Activated T-helper 1 cell treated with anti-CD3 and anti-CD28 coated beads, Interleukin-12 subunit alpha, Interleukin-12 subunit beta, Interleukin-2, Interleukin-4 antibody, amounts not matched to agents 30 ng/mL and 10 ng/mL and 1 ng/mL, durations not matched to agents 14 hours and 24 hours and 36 hours (primary cell): ENCODE results near the gene ZNF709. TPM values are rescaled to one million over a fixed set of nuclear protein-coding genes. Genes with fewer than 3 reads are reported as not detected.
"Not testable (repeated sequence)": the region's sequence is repeated elsewhere in the genome, so short reads cannot be mapped to it uniquely, and the experiment has no call there.

ENCODE experiments used
- DNase-seq: peaks from one replicate; pipeline ENCODE4 v3.0.0; 2021; ENCODE audit warnings: low spot score
- H3K27ac Mint-ChIP-seq: one replicate; pipeline ENCODE4 v1.8.0; 2021; ENCODE audit warnings: mild to moderate bottlenecking, mixed read lengths
- H3K27me3 Mint-ChIP-seq: one replicate; pipeline ENCODE4 v1.8.0; 2022; ENCODE audit warnings: mild to moderate bottlenecking, moderate library complexity, mixed read lengths; ENCODE audit not compliant: insufficient read depth
- H3K36me3 Mint-ChIP-seq: one replicate; pipeline ENCODE4 v1.8.0; 2021; ENCODE audit warnings: low read depth, mixed read lengths
- H3K4me1 Mint-ChIP-seq: one replicate; pipeline ENCODE4 v1.8.0; 2021; ENCODE audit warnings: low read depth, mixed read lengths
- H3K4me3 Mint-ChIP-seq: one replicate; pipeline ENCODE4 v1.8.0; 2021; ENCODE audit warnings: mild to moderate bottlenecking, moderate library complexity, mixed read lengths
- H3K9me3 Mint-ChIP-seq: one replicate; pipeline ENCODE4 v1.8.0; 2021; ENCODE audit warnings: mixed read lengths
- intact Hi-C: fragments of 100-400 bp; cut with micrococcal nuclease; formaldehyde crosslinking; loops from one replicate; pipeline ENCODE4 v1.15.1; 2024
- total RNA-seq: library from RNA; stranded (reverse); gene quantifications from 2 replicates; pipeline ENCODE4 v1.2.3, GENCODE V29; 2022

Gene ZNF709
- total RNA-seq, 1 donor from 2014 or later: 0.26 TPM

GRCh38 chr19:12484011-12484370 is 625 bp downstream of the ZNF709 start:
- peaks cover 27% of the 10 kb centered on the region for H3K4me1 Mint-ChIP-seq
- DNase-seq: no peak
- H3K27ac Mint-ChIP-seq: no peak overlapping the region
- intact Hi-C loops: loop anchor here (1.0 kb wide), 5 partner anchors 11 to 321 kb away; partner anchors contain the start of genes ZNF136, ZNF442, ZNF443 and ZNF564
- H3K27me3 Mint-ChIP-seq: no peaks in the 10 kb centered on the region
- H3K36me3 Mint-ChIP-seq: no peaks in the 10 kb centered on the region
- H3K4me3 Mint-ChIP-seq: peak overlapping the region; percentile 91
- H3K9me3 Mint-ChIP-seq: no peaks in the 10 kb centered on the region

DNA sequence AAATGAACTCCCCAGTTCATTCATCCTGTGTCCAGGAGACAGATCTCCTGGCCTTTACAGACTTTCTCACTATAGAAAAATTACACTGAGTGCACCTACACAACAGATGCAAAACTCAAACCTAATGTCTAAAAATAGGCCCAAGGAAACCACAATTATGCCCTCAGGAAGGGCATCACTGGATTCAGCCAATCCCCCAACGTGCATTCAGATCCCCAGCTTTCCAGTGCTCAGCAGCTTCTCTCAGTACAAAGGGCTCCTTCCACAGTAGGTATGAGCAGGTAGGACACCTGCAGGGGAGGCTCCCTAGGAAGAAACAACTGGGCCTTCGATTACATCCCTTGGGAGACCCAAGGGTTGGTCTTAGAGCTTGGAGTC is 2.1 kb downstream of the ZNF709 start:
- no peaks in the 10 kb centered on the region for H3K36me3 Mint-ChIP-seq
- no peaks in the 10 kb centered on the region for H3K27me3 Mint-ChIP-seq
- peaks cover 8% of the 10 kb centered on the region for H3K9me3 Mint-ChIP-seq
- H3K4me3 Mint-ChIP-seq: peak overlapping the region; percentile 29
- H3K4me1 Mint-ChIP-seq: peaks cover 32% of the 10 kb centered on the region
- intact Hi-C loops: no loop called here
- DNase-seq: no peak
- H3K27ac Mint-ChIP-seq: no peak overlapping the region

DNA sequence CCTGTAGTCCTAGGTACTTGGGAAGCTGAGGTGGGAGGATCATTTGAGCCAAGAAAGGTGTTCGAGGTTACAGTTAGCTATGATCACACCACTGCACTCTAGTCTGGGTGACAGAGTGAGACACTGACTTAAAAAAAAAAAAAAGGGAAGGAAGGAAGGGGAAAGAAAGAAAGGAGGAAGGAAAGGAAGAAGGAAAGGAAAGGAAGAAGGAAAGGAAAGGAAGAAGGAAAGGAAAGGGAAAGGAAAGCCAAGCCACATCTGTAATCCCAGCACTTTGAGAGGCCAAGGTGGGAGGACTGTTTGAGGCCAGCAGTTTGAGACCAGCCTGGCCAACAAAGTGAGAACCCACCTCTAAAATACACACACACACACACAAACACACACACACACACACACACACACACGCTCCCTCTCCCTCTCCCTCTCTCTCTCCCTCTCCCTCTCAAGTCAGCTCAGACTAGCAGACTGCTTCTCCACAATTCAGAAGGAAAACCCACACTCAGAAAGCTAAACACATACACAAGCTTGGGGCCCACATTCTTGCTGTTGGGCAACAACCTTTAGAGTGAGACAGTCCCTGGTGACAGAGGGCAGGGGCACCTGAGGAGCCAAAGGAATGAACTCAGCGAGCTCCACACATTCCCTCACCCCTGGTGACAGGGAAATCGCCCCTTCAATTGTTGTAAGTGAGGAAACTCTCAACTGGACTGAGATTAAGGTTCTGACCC is 2.7 kb downstream of the ZNF709 start:
- DNase-seq: no peak
- intact Hi-C loops: no loop called here
- peak overlapping the region; percentile 19 for H3K4me3 Mint-ChIP-seq
- peaks cover 9% of the 10 kb centered on the region for H3K9me3 Mint-ChIP-seq
- H3K4me1 Mint-ChIP-seq: peaks cover 32% of the 10 kb centered on the region
- no peak overlapping the region for H3K27ac Mint-ChIP-seq
- no peaks in the 10 kb centered on the region for H3K36me3 Mint-ChIP-seq
- no peaks in the 10 kb centered on the region for H3K27me3 Mint-ChIP-seq

DNA sequence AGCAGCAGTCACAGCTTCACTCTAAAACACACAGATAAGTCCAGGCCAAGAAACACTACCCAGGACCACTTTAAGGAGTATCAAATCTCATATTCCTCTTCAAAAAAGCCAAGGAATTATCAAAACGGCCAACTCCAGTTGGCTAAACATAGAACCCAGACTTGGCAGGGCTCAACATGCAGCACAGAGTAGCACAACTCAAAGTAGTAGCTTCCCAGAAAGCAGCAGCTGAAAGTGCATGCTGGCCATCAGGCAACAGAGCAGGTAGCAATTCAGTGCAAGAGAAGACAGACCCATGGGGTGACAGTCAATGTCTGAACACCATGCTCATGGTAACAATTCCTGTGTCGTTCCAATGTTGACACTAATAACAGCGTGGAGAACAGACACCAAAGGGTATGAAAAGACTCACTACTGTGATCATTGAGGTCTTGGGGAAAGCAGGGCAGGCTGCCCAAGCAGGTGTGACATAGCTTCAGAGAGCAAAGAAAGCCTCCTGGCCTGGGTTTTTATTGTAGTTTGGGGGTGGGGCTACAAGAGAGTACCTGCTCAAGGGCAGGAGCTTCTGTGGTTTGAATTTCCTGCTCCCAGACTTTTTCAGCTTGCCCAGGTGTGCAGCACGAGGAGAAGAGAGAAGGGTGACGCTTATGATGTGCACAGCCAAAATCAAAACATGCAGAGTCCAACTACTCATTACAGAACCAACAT is 6.2 kb downstream of the ZNF709 start:
- Mint-ChIP-seq H3K4me3 (no peak overlapping the region), H3K9me3 (peaks cover 36% of the 10 kb centered on the region), H3K4me1 (peaks cover 14% of the 10 kb centered on the region), H3K27ac (no peak overlapping the region), H3K27me3 (no peaks in the 10 kb centered on the region), H3K36me3 (no peaks in the 10 kb centered on the region)
- intact Hi-C loops: no loop called here
- no peak for DNase-seq

- H3K4me1 Mint-ChIP-seq, DNase-seq, H3K27ac Mint-ChIP-seq, intact Hi-C loops, H3K27me3 Mint-ChIP-seq, H3K4me3 Mint-ChIP-seq: not testable (repeated sequence)
- Mint-ChIP-seq H3K36me3 (peaks cover 14% of the 10 kb centered on the region), H3K9me3 (peaks cover 59% of the 10 kb centered on the region)
Observed at GRCh38 chr19:12467651-12468050, 17.0 kb downstream of the ZNF709 start.

DNA sequence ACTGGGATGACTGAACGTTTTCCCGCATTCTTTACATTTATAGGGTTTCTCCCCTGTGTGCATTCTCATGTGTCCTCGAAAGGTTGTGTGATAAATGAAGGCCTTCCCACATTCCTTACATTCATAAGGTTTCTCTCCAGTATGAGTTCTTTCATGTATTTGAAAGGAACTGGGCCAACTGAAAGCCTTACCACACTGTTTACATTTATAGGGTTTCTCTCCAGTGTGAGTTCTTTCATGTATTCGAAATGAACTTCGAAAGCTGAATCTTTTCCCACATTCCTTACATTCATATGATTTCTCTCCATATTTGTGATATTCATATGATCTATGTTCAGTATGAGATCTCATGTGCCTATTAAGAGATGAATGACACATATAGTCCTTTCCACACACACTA is 19.4 kb downstream of the ZNF709 start:
- H3K27me3 Mint-ChIP-seq: no peaks in the 10 kb centered on the region
- peaks cover 16% of the 10 kb centered on the region for H3K36me3 Mint-ChIP-seq
- peaks cover 60% of the 10 kb centered on the region for H3K9me3 Mint-ChIP-seq
- no peak overlapping the region for H3K27ac Mint-ChIP-seq
- H3K4me1 Mint-ChIP-seq: no peaks in the 10 kb centered on the region
- intact Hi-C loops: no loop called here
- no peak for DNase-seq
- H3K4me3 Mint-ChIP-seq: no peak overlapping the region

DNA sequence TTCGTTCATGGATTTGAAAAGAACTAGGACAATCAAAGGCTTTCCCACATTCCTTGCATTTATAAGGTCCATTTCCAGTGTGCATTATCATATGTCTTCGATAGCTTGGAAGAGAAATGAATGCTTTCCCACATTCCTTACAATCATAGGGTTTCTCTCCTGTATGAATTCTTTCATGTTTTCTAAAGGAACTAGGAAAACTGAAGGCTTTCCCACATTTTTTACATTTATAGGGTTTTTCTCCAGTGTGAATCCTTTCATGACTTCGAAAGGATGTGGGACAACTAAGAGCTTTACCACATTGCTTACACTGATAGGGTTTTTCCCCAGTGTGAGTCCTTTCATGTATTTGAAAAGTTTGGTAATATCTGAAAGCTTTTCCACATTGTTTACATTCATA is 19.8 kb downstream of the ZNF709 start:
- H3K4me3 Mint-ChIP-seq: no peak overlapping the region
- H3K36me3 Mint-ChIP-seq: peaks cover 16% of the 10 kb centered on the region
- DNase-seq: no peak
- no peaks in the 10 kb centered on the region for H3K4me1 Mint-ChIP-seq
- peaks cover 58% of the 10 kb centered on the region for H3K9me3 Mint-ChIP-seq
- intact Hi-C loops: no loop called here
- H3K27me3 Mint-ChIP-seq: no peaks in the 10 kb centered on the region
- H3K27ac Mint-ChIP-seq: no peak overlapping the region

DNA sequence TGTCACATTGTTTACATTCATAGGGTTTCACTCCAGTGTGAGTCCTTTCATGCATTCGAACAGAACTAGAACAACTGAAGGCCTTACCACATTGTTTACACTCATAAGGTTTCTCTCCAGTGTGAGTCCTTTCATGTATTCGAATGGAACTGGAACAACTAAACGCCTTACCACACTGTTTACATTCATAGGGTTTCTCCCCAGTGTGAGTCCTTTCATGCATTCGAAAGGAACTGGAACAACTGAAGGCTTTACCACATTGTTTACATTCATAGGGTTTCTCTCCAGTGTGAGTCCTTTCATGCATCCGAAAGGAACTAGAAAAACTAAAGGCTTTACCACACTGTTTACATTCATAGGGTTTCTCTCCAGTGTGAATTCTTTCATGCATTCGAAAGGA is 20.5 kb downstream of the ZNF709 start:
- DNase-seq: not testable (repeated sequence)
- H3K9me3 Mint-ChIP-seq: peaks cover 63% of the 10 kb centered on the region
- H3K36me3 Mint-ChIP-seq: peaks cover 16% of the 10 kb centered on the region

DNA sequence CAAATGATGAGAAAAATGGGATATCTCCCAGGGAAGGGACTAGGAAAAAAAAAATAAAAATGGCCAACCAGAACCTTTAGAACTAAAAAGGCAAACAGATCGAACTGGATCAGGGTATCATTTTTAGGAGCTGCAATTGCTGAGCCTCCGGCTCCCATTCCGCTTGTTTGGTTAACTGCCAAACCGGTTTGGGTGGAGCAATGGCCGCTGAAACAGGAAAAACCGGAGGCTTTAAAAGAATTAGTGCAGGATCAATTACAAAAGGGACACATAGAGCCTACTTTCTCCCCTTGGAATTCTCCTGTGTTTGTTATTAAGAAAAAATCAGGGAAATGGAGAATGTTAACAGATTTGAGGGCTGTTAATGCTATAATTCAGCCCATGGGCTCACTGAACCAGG is 31.1 kb downstream of the ZNF709 start:
- H3K4me3 Mint-ChIP-seq: no peak overlapping the region
- H3K9me3 Mint-ChIP-seq: peaks cover 56% of the 10 kb centered on the region
- no peak overlapping the region for H3K27ac Mint-ChIP-seq
- H3K36me3 Mint-ChIP-seq: no peaks in the 10 kb centered on the region
- H3K4me1 Mint-ChIP-seq: no peaks in the 10 kb centered on the region
- no peak for DNase-seq
- intact Hi-C loops: no loop called here
- no peaks in the 10 kb centered on the region for H3K27me3 Mint-ChIP-seq

More for the DNA sequence above, 20.5 kb downstream of the ZNF709 start:
- H3K4me1 Mint-ChIP-seq, H3K4me3 Mint-ChIP-seq, intact Hi-C loops, H3K27ac Mint-ChIP-seq, H3K27me3 Mint-ChIP-seq: not testable (repeated sequence)

GRCh38 chr19:12450844-12451243 is 33.8 kb downstream of the ZNF709 start:
- H3K4me1 Mint-ChIP-seq: no peaks in the 10 kb centered on the region
- no peak overlapping the region for H3K4me3 Mint-ChIP-seq
- no peaks in the 10 kb centered on the region for H3K27me3 Mint-ChIP-seq
- no peak for DNase-seq
- no peaks in the 10 kb centered on the region for H3K36me3 Mint-ChIP-seq
- no peak overlapping the region for H3K27ac Mint-ChIP-seq
- peaks cover 52% of the 10 kb centered on the region for H3K9me3 Mint-ChIP-seq
- intact Hi-C loops: no loop called here

DNA sequence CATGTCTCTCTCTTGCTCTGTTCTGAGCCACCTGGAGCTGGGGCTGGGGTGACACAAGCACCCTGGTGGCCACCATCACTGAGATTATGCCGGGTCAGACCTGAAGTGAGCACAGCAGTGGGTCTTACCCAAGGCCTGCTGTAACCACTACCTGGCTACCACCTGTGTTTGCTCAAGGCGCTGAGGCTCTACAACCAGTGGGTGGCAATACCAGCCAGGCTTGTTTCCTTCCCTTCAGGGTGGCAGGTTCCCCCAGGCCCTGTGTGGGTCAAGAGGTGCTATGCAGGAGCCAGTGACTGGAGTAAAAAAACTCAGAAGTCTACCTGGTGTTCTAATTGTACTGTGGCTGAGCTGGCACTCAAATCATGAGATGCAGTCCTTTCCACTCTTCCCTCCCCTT is 35.8 kb downstream of the ZNF709 start:
- Mint-ChIP-seq H3K4me3 (no peak overlapping the region), H3K9me3 (peaks cover 48% of the 10 kb centered on the region), H3K27me3 (no peaks in the 10 kb centered on the region), H3K36me3 (no peaks in the 10 kb centered on the region), H3K27ac (no peak overlapping the region), H3K4me1 (no peaks in the 10 kb centered on the region)
- intact Hi-C loops: no loop called here
- DNase-seq: no peak

DNA sequence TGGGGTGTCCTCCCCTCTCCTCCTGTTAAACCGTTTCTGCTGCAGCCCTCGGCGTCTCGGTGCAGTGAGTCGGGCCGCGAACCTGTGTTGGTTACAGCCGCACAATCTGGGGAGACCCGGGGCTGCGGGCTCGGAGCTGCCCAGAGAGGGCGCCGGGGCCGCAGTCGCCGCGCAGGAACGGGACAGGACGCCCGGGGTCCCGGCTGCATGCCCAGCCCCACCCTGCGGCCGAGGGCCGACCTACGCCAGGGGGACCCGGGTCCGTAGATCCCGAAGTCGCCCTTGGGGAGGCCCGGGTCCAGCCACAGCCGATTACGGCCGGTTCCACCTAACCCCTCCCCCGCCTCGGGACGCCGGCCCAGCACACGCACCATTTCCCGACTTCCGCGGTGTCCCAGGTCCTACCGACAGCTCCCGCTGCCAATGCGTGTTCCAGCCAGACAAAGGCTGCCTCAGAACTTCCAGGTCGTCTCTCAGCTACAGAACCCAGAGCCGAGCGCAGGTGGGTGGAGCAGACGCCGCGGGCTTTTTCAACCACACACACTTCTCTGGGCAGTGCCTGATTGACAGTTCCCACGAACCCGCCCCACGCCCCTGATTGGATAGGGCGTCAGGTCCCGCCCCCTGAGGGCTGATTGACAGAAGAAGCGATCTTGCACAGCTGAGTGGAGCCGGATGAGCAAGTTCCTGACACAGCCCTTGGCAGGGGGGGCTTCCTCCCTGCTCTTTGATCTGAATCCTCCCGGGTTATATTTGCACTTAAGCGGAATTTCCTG is 43.9 kb downstream of the ZNF709 start, which contains the start of gene ZNF443:
TSS of gene ZNF443 (minus strand) at position 481 of the 776 bp plus-strand sequence. CDS start at position 374, 107 bp downstream.
- Mint-ChIP-seq H3K4me3 (peak within 1 kb of the TSS; percentile 100), H3K27me3 (no peaks in the 10 kb centered on the region), H3K4me1 (no peaks in the 10 kb centered on the region), H3K36me3 (peaks cover 5% of the 10 kb centered on the region), H3K9me3 (peaks cover 36% of the 10 kb centered on the region), H3K27ac (peak within 1 kb of the TSS; percentile 95)
- peak; percentile 98 for DNase-seq
- intact Hi-C loops: loop anchor here (1.0 to 5.0 kb wide), 10 partner anchors 39 to 703 kb away; partner anchors contain the start of genes MAN2B1, WDR83, ZNF20 and ZNF44
